WI38 (cell line): ENCODE results near the gene MXRA8.

Experiments used
- H3K4me3 ChIP-seq: 2 replicates; pipeline ENCODE4 v1.5.1; 2011; ENCODE audit warnings: low read depth, mild to moderate bottlenecking, control low read depth, low read length
- CTCF ChIP-seq: IDR thresholded peaks from 2 replicates; pipeline ENCODE4 v1.5.1; 2012; ENCODE audit warnings: low read depth, mild to moderate bottlenecking, control low read depth, low read length

The MXRA8 gene

GRCh38 chr1:1402072-1402900 lies 43.9 kb upstream of the MXRA8 start:
- no peak overlapping the region for H3K4me3 ChIP-seq

GRCh38 chr1:1401457-1402010 lies 43.2 kb upstream of the MXRA8 start:
- no peak overlapping the region for H3K4me3 ChIP-seq
- no peak for TF ChIP-seq CTCF

More at GRCh38 chr1:1402072-1402900, 43.9 kb upstream of the MXRA8 start:
- peak; percentile 57 for TF ChIP-seq CTCF

- H3K4me3 ChIP-seq: peak overlapping the region; percentile 99
- no peak for TF ChIP-seq CTCF
These were observed 42.5 kb upstream of the MXRA8 start for GRCh38 chr1:1400576-1401456.

GRCh38 chr1:1399872-1400575 lies 41.7 kb upstream of the MXRA8 start:
- peak overlapping the region; percentile 99 for H3K4me3 ChIP-seq
- TF ChIP-seq CTCF: no peak

GRCh38 chr1:1399187-1399871 lies 41.0 kb upstream of the MXRA8 start, which contains the start of gene CCNL2:
Gene CCNL2, minus strand, starts transcription at chr1:1399335. Its CDS starts 29 bp downstream, at chr1:1399306.
- H3K4me3 ChIP-seq: peak within 1 kb of the TSS; percentile 99
- peak; percentile 45 for TF ChIP-seq CTCF

- TF ChIP-seq CTCF: no peak
- peak overlapping the region; percentile 99 for H3K4me3 ChIP-seq
These were observed 40.4 kb upstream of the MXRA8 start for GRCh38 chr1:1398677-1399186.
